GM20431 (cell line): ENCODE measurements around the gene TATDN2.

Source experiments
- in situ Hi-C: fragments of 300-500 bp; cut with MseI, MboI; formaldehyde crosslinking; loops from one replicate; pipeline ENCODE4 v1.15.0; 2020; ENCODE audit warnings: low sequenced_read_pairs; ENCODE audit not compliant: unreplicated experiment

TATDN2 gene

GRCh38 chr3:10233988-10234387, 14.3 kb upstream of the TATDN2 start:
- in situ Hi-C loops: no loop called here

GRCh38 chr3:10234526-10235230, 13.6 kb upstream of the TATDN2 start:
- in situ Hi-C loops: no loop called here

- in situ Hi-C loops: no loop called here
Observed at GRCh38 chr3:10235551-10235950, 12.7 kb upstream of the TATDN2 start.

GRCh38 chr3:10238345-10239183, 9.7 kb upstream of the TATDN2 start:
- in situ Hi-C loops: no loop called here

- in situ Hi-C loops: no loop called here
Observed at GRCh38 chr3:10240799-10241198, 7.5 kb upstream of the TATDN2 start.

GRCh38 chr3:10242182-10243065, 5.8 kb upstream of the TATDN2 start:
- in situ Hi-C loops: no loop called here

GRCh38 chr3:10244009-10244408, 4.2 kb upstream of the TATDN2 start:
- in situ Hi-C loops: no loop called here

- in situ Hi-C loops: no loop called here
Observed at GRCh38 chr3:10245081-10245712, 3.1 kb upstream of the TATDN2 start.

GRCh38 chr3:10247679-10248183, 528 bp upstream of the TATDN2 start:
- in situ Hi-C loops: no loop called here

- in situ Hi-C loops: no loop called here
Observed at GRCh38 chr3:10248984-10249748, 907 bp downstream of the TATDN2 start.

- in situ Hi-C loops: no loop called here
Observed at GRCh38 chr3:10249833-10250232, 1.6 kb downstream of the TATDN2 start.

- in situ Hi-C loops: no loop called here
Observed at GRCh38 chr3:10251006-10251405, 2.7 kb downstream of the TATDN2 start.

GRCh38 chr3:10253731-10254130, 5.5 kb downstream of the TATDN2 start:
- in situ Hi-C loops: no loop called here

GRCh38 chr3:10255835-10256234, 7.6 kb downstream of the TATDN2 start:
- in situ Hi-C loops: no loop called here

- in situ Hi-C loops: no loop called here
Observed at GRCh38 chr3:10259036-10259435, 10.8 kb downstream of the TATDN2 start.

GRCh38 chr3:10259798-10260197, 11.5 kb downstream of the TATDN2 start:
- in situ Hi-C loops: no loop called here

- in situ Hi-C loops: no loop called here
Observed at GRCh38 chr3:10260211-10260701, 12.0 kb downstream of the TATDN2 start.

- in situ Hi-C loops: no loop called here
Observed at GRCh38 chr3:10262027-10262426, 13.8 kb downstream of the TATDN2 start.
